GM20000 (cell line): Measurements from ENCODE around the gene DENND1A.

Experiments used
- DNase-seq: peaks from one replicate; pipeline ENCODE4 v3.0.0; 2012; ENCODE audit warnings: low spot score
- CTCF ChIP-seq: IDR thresholded peaks from 2 replicates; pipeline ENCODE4 v1.5.1; 2012; ENCODE audit warnings: mild to moderate bottlenecking, control low read depth; ENCODE audit errors: extremely low read depth, missing control alignments

DENND1A gene

GRCh38 chr9:123615381-123615780, 314.5 kb downstream of the DENND1A start:
- TF ChIP-seq CTCF, result no peak
- peak; percentile 30 for DNase-seq

- no peak for TF ChIP-seq CTCF
- DNase-seq, result no peak
Observed at GRCh38 chr9:123614306-123615263, 315.3 kb downstream of the DENND1A start.

GRCh38 chr9:123611226-123611625, 318.7 kb downstream of the DENND1A start:
- DNase-seq, result no peak
- no peak for TF ChIP-seq CTCF

DNA sequence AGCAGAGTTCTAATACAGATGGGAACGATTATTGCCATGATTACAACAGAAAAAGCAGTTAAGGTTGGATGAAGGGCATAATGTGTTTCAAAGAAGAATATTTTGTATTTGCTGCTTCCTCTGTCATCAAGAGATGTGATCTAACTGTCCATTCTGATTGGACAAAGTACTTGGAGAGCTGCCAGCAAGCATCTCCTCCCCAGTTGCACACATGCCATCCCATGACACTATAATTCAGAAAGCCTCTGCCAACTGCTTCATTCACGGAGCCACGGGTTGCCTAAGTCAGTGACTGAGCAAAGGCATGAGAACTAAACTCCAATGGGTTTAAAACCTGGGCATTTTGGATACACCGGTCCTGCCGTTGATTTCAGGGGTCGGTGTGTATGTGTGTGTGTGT, 320.1 kb downstream of the DENND1A start:
- no peak for TF ChIP-seq CTCF
- no peak for DNase-seq

- TF ChIP-seq CTCF, result no peak
- peak; percentile 75 for DNase-seq
Observed at GRCh38 chr9:123608104-123608503, 321.8 kb downstream of the DENND1A start.

- no peak for TF ChIP-seq CTCF
- DNase-seq, result no peak
Observed at GRCh38 chr9:123607479-123607878, 322.4 kb downstream of the DENND1A start.

DNA sequence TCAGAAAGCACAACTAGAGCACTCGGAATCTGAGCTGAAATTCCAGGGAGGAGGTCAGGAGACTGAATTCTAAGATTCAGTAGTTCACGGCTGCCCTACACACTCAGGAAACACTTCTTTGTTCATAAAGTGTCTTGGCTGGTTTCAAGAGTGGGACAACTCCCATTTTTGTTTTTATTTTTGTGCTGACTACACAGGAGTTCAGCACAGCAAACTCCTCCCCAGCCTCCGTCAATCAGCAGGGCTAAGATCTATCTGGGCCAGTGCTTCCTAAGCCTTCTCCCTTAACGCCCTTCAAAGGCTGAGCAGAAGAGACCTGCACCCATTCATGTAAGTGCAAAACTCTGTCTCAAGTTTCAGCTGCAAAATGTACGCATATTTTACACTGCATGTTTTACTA, 323.8 kb downstream of the DENND1A start:
- TF ChIP-seq CTCF, result no peak
- DNase-seq, result no peak
